SK-N-SH treated with all-trans-retinoic acid at 6 μM for 48 hours (cell line): ENCODE results near the gene MROH9.

ENCODE experiments used
- ATAC-seq: fragments of 200-7000 bp; cut with Tn5 transposase; 3 replicates; pipeline ENCODE4 v1.9.1; 2020; ENCODE audit warnings: mild to moderate bottlenecking, moderate library complexity
- ARNTL ChIP-seq: fragments of 450-650 bp; formaldehyde crosslinking; IDR thresholded peaks from 2 replicates; pipeline ENCODE4 v1.5.0; 2020; ENCODE audit warnings: low read depth, mild to moderate bottlenecking, moderate library complexity, borderline replicate concordance
- BACH2 ChIP-seq: fragments of 250-450 bp; sonication (Bioruptor Pico); IDR thresholded peaks from 2 replicates; pipeline ENCODE4 v1.9.0; 2021; ENCODE audit warnings: mild to moderate bottlenecking, borderline replicate concordance
- CSDC2 ChIP-seq: fragments of 250-450 bp; sonication (Bioruptor Pico); IDR thresholded peaks from 2 replicates; pipeline ENCODE4 v1.5.0; 2020; ENCODE audit warnings: mild to moderate bottlenecking, moderate library complexity
- ESRRG ChIP-seq: fragments of 250-450 bp; sonication (Bioruptor Pico); IDR thresholded peaks from 2 replicates; pipeline ENCODE4 v1.6.1; 2021; ENCODE audit warnings: mild to moderate bottlenecking
- GLIS3 ChIP-seq: fragments of 250-450 bp; sonication (Bioruptor Pico); IDR thresholded peaks from 2 replicates; pipeline ENCODE4 v1.5.0; 2020; ENCODE audit warnings: mild to moderate bottlenecking, moderate library complexity
- ISL1 ChIP-seq: fragments of 250-450 bp; sonication (Bioruptor Pico); IDR thresholded peaks from 2 replicates; pipeline ENCODE4 v2.1.2; 2022; ENCODE audit warnings: mild to moderate bottlenecking, moderate library complexity
- OSR1 ChIP-seq: fragments of 250-450 bp; sonication (Bioruptor Pico); IDR thresholded peaks from 2 replicates; pipeline ENCODE4 v1.8.0; 2022; ENCODE audit warnings: moderate library complexity, mild to moderate bottlenecking, inconsistent platforms
- PPARA ChIP-seq: fragments of 250-450 bp; sonication (Bioruptor Pico); IDR thresholded peaks from 2 replicates; pipeline ENCODE4 v1.5.0; 2020; ENCODE audit warnings: mild to moderate bottlenecking, borderline replicate concordance
- RARB ChIP-seq: fragments of 250-450 bp; sonication (Bioruptor Pico); IDR thresholded peaks from 2 replicates; pipeline ENCODE4 v1.8.0; 2021; ENCODE audit warnings: mild to moderate bottlenecking, moderate library complexity
- SNAI2 ChIP-seq: fragments of 250-450 bp; sonication (Bioruptor Pico); IDR thresholded peaks from 2 replicates; pipeline ENCODE4 v1.5.0; 2020; ENCODE audit warnings: mild to moderate bottlenecking, moderate library complexity
- TCF4 ChIP-seq: fragments of 250-450 bp; sonication (Bioruptor Pico); IDR thresholded peaks from 2 replicates; pipeline ENCODE4 v1.8.0; 2021; ENCODE audit warnings: mild to moderate bottlenecking, moderate library complexity, borderline replicate concordance
- TOX ChIP-seq: fragments of 250-450 bp; sonication (Bioruptor Pico); IDR thresholded peaks from 2 replicates; pipeline ENCODE4 v1.8.0; 2021; ENCODE audit warnings: mild to moderate bottlenecking, moderate library complexity, borderline replicate concordance
- ZC3H10 ChIP-seq: fragments of 250-450 bp; sonication (Bioruptor Pico); IDR thresholded peaks from 2 replicates; pipeline ENCODE4 v1.5.1; 2021; ENCODE audit warnings: mild to moderate bottlenecking, moderate library complexity
- ZFP3 ChIP-seq: fragments of 250-450 bp; sonication (Bioruptor Pico); IDR thresholded peaks from 2 replicates; pipeline ENCODE4 v1.5.0; 2020; ENCODE audit warnings: mild to moderate bottlenecking, moderate library complexity
- ZFP30 ChIP-seq: fragments of 450-650 bp; formaldehyde crosslinking; IDR thresholded peaks from 2 replicates; pipeline ENCODE4 v1.5.0; 2022; ENCODE audit warnings: mild to moderate bottlenecking, moderate library complexity
- ZNF565 ChIP-seq: fragments of 450-650 bp; formaldehyde crosslinking; conservative IDR thresholded peaks from 2 replicates; pipeline ENCODE4 v1.5.0; 2020; ENCODE audit warnings: low read depth, mild to moderate bottlenecking, moderate library complexity
- ZNF70 ChIP-seq: fragments of 450-650 bp; formaldehyde crosslinking; IDR thresholded peaks from 2 replicates; pipeline ENCODE4 v1.5.0; 2020; ENCODE audit warnings: mild to moderate bottlenecking, moderate library complexity
- ZNF8 ChIP-seq: fragments of 450-650 bp; formaldehyde crosslinking; IDR thresholded peaks from 2 replicates; pipeline ENCODE4 v1.5.0; 2020; ENCODE audit warnings: mild to moderate bottlenecking, moderate library complexity
- TF ChIP-seq, protein P1 (sequence below): fragments of 250-450 bp; sonication (Bioruptor Pico); IDR thresholded peaks from 2 replicates; pipeline ENCODE4 v1.8.0; 2020; ENCODE audit warnings: mild to moderate bottlenecking, moderate library complexity, borderline replicate concordance
- TF ChIP-seq, protein P2 (sequence below): fragments of 250-450 bp; sonication (Bioruptor Pico); IDR thresholded peaks from 2 replicates; pipeline ENCODE4 v1.5.1; 2020; ENCODE audit warnings: low read depth, mild to moderate bottlenecking, moderate library complexity
- TF ChIP-seq, protein P3 (sequence below): fragments of 250-450 bp; sonication (Bioruptor Pico); IDR thresholded peaks from 2 replicates; pipeline ENCODE4 v1.5.1; 2021; ENCODE audit warnings: mild to moderate bottlenecking, moderate library complexity
- TF ChIP-seq, protein P4 (sequence below): fragments of 250-450 bp; sonication (Bioruptor Pico); IDR thresholded peaks from 2 replicates; pipeline ENCODE4 v1.8.0; 2021; ENCODE audit warnings: low read depth, mild to moderate bottlenecking, moderate library complexity, borderline replicate concordance
- TF ChIP-seq, protein P5 (sequence below): fragments of 250-450 bp; sonication (Bioruptor Pico); IDR thresholded peaks from 2 replicates; pipeline ENCODE4 v1.5.0; 2020; ENCODE audit warnings: mild to moderate bottlenecking, moderate library complexity

MROH9 gene

DNA sequence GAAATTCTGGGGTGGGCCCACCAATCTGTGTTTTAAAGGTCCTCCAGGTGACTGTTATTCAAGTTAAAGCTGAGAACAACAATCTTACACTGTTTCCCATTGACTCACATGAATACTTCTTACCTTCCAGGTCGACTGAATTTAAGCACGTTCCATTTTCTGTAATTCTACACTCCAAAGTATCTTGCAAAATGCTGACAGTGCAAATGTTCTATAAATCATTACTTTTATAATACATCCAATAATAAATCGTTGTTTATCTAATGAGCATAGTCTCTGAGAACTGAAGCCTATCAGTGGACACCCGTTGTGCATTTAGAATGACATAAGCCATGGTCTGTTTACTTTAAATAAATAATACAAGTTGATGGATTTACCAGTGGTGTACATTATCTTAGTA is 79.5 kb downstream of the MROH9 start (continued):
- no peak for TF ChIP-seq CSDC2 (CRISPR knock-in tag)
- no peak for TF ChIP-seq ARNTL (CRISPR knock-in tag)
- no peak for TF ChIP-seq PPARA (CRISPR knock-in tag)

DNA sequence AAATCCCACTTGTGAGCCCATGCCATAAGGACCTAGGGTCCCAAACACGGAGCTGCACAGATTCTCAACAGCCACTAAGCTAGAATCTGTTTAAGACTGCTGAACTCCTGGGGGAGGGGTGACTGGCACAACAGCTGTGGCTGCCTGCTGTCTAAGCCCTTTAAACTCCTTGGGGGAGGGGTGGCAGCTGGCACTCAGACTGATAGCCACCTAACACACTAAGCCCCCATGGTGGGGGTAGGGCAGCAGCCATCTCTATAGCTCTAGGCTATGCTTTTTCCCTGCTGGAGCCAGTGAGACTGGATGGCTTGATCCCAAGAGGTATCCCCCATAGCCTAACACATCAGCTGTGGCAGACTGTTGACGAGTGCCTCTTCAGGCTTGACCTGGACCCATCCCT is 82.1 kb downstream of the MROH9 start:
- TF ChIP-seq SNAI2 = no peak
- TF ChIP-seq, protein P1, sequence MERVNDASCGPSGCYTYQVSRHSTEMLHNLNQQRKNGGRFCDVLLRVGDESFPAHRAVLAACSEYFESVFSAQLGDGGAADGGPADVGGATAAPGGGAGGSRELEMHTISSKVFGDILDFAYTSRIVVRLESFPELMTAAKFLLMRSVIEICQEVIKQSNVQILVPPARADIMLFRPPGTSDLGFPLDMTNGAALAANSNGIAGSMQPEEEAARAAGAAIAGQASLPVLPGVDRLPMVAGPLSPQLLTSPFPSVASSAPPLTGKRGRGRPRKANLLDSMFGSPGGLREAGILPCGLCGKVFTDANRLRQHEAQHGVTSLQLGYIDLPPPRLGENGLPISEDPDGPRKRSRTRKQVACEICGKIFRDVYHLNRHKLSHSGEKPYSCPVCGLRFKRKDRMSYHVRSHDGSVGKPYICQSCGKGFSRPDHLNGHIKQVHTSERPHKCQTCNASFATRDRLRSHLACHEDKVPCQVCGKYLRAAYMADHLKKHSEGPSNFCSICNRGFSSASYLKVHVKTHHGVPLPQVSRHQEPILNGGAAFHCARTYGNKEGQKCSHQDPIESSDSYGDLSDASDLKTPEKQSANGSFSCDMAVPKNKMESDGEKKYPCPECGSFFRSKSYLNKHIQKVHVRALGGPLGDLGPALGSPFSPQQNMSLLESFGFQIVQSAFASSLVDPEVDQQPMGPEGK (CRISPR knock-in tag) = no peak

DNA sequence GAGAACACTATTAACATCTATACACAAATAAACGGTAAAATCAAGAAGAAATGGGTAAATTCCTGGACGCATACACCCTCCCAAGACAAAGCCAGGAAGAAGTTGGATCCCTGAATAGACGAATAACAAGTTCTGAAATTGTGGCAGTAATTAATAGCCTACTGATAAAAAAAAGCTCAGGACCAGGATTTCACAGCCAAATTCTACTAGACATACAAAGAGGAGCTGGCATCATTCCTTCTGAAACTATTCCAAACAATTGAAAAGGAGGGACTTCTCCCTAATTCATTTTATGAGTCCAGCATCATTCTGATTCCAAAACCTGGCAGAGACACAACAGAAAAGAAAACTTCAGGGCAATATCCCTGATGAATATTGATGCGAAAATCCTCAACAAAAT is 84.6 kb downstream of the MROH9 start:
- TF ChIP-seq ESRRG (CRISPR knock-in tag) (no peak), RARB (CRISPR knock-in tag) (no peak), ZFP30 (CRISPR knock-in tag) (no peak), ZNF70 (CRISPR knock-in tag) (no peak), CSDC2 (CRISPR knock-in tag) (no peak), TOX (CRISPR knock-in tag) (no peak), ISL1 (CRISPR knock-in tag) (no peak), TCF4 (CRISPR knock-in tag) (no peak), GLIS3 (no peak), ZFP3 (CRISPR knock-in tag) (no peak), PPARA (CRISPR knock-in tag) (no peak), BACH2 (CRISPR knock-in tag) (no peak), ZNF565 (no peak), SNAI2 (no peak), ARNTL (CRISPR knock-in tag) (no peak)
- TF ChIP-seq, protein P2, sequence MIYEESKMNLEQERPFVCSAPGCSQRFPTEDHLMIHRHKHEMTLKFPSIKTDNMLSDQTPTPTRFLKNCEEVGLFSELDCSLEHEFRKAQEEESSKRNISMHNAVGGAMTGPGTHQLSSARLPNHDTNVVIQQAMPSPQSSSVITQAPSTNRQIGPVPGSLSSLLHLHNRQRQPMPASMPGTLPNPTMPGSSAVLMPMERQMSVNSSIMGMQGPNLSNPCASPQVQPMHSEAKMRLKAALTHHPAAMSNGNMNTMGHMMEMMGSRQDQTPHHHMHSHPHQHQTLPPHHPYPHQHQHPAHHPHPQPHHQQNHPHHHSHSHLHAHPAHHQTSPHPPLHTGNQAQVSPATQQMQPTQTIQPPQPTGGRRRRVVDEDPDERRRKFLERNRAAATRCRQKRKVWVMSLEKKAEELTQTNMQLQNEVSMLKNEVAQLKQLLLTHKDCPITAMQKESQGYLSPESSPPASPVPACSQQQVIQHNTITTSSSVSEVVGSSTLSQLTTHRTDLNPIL = no peak
- TF ChIP-seq, protein P3, sequence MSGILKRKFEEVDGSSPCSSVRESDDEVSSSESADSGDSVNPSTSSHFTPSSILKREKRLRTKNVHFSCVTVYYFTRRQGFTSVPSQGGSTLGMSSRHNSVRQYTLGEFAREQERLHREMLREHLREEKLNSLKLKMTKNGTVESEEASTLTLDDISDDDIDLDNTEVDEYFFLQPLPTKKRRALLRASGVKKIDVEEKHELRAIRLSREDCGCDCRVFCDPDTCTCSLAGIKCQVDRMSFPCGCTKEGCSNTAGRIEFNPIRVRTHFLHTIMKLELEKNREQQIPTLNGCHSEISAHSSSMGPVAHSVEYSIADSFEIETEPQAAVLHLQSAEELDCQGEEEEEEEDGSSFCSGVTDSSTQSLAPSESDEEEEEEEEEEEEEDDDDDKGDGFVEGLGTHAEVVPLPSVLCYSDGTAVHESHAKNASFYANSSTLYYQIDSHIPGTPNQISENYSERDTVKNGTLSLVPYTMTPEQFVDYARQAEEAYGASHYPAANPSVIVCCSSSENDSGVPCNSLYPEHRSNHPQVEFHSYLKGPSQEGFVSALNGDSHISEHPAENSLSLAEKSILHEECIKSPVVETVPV (CRISPR knock-in tag) = no peak
- TF ChIP-seq, protein P4, sequence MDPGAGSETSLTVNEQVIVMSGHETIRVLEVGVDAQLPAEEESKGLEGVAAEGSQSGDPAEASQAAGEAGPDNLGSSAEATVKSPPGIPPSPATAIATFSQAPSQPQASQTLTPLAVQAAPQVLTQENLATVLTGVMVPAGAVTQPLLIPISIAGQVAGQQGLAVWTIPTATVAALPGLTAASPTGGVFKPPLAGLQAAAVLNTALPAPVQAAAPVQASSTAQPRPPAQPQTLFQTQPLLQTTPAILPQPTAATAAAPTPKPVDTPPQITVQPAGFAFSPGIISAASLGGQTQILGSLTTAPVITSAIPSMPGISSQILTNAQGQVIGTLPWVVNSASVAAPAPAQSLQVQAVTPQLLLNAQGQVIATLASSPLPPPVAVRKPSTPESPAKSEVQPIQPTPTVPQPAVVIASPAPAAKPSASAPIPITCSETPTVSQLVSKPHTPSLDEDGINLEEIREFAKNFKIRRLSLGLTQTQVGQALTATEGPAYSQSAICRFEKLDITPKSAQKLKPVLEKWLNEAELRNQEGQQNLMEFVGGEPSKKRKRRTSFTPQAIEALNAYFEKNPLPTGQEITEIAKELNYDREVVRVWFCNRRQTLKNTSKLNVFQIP (CRISPR knock-in tag) = no peak
- no peak for ATAC-seq

More for the DNA sequence above, 82.1 kb downstream of the MROH9 start:
- ATAC-seq = no peak

DNA sequence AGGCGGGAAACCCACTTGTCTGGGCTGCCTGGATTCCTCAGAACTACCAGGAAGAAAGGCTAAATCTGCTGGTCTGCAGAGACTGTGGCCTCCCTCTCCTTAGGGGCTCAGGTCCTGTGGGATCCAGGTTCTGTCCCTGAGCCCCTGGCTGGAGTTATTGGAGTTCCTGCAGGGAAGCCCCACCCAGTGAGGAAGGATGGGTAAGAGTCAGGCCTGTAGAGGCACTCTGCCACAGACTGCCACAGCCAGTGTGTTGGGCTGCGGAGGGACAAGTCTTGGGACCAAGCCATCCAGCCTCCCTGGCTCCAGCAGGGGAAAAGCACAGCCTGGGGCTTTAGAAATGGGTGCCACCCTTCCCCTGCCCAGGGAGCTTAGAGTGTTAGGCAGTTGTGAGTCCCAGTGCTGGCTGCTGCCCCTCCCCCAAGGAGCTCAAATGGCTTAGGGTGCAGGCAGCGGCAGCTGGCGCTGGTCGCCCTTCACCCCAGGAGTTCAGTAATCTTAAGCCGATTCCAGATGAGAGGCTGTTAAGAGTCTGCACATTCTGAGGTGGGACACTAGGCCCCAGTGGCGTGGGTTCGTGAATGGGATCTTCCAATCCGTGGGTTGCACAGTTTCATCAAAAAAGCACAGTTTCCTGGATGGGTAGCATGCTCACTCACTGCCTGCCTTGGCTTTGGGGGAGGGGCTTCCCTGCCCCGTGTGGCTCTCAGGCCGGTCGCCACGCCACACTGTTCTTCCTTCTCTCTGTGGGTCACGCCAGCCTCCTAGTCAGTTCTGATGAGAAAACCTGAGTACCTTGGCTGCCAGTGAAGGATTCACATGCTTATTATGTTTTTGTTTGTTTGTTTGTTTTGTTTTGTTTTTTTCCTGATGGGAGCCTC is 97.7 kb downstream of the MROH9 start:
- ATAC-seq = no peak
- no peak for TF ChIP-seq ZNF8 (CRISPR knock-in tag)
- TF ChIP-seq RARB (CRISPR knock-in tag) = no peak
- no peak for TF ChIP-seq ZNF70 (CRISPR knock-in tag)
- TF ChIP-seq OSR1 (CRISPR knock-in tag) = no peak
- TF ChIP-seq, protein P5, sequence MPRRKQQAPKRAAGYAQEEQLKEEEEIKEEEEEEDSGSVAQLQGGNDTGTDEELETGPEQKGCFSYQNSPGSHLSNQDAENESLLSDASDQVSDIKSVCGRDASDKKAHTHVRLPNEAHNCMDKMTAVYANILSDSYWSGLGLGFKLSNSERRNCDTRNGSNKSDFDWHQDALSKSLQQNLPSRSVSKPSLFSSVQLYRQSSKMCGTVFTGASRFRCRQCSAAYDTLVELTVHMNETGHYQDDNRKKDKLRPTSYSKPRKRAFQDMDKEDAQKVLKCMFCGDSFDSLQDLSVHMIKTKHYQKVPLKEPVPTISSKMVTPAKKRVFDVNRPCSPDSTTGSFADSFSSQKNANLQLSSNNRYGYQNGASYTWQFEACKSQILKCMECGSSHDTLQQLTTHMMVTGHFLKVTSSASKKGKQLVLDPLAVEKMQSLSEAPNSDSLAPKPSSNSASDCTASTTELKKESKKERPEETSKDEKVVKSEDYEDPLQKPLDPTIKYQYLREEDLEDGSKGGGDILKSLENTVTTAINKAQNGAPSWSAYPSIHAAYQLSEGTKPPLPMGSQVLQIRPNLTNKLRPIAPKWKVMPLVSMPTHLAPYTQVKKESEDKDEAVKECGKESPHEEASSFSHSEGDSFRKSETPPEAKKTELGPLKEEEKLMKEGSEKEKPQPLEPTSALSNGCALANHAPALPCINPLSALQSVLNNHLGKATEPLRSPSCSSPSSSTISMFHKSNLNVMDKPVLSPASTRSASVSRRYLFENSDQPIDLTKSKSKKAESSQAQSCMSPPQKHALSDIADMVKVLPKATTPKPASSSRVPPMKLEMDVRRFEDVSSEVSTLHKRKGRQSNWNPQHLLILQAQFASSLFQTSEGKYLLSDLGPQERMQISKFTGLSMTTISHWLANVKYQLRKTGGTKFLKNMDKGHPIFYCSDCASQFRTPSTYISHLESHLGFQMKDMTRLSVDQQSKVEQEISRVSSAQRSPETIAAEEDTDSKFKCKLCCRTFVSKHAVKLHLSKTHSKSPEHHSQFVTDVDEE (CRISPR knock-in tag) = no peak
- TF ChIP-seq, protein P1 (CRISPR knock-in tag) = no peak
- no peak for TF ChIP-seq BACH2 (CRISPR knock-in tag)
- no peak for TF ChIP-seq ZFP3 (CRISPR knock-in tag)
- TF ChIP-seq, protein P4 (CRISPR knock-in tag) = no peak
- no peak for TF ChIP-seq ZC3H10
